ENCODE results near the gene NANOS3. TPM values are rescaled to one million over a fixed set of nuclear protein-coding genes. Genes with fewer than 3 reads are reported as not detected.
A peak's percentile ranks its signal among the peaks of the same experiment; 100 is the strongest.

NANOS3 gene
- 0.68 TPM for total RNA-seq
- long read RNA-seq, partial matches to known transcripts, result 0 of 1 reads
- long read RNA-seq, other reads (novel, unspliced or antisense), result 0 of 1 reads

DNA sequence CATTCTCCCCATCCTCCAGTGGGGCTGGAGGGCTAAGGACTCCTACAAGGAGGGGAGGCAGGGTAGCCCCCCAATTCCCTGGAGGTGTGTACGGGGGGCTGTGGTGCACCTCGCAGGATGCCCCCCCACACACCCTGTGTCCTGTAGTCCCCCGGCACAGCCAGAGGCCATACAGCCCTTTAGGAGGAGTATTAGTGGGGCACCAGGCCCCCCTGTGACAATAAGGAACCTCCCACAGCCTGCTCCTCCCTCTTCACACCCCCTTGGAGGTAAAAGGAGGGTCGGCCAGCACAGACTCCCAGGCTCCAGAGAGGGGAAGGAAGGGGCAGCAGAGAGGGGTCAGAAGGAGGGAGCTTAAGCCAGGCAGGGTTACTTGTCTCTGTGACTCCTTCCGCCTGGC, at the start of gene NANOS3:
NANOS3 (plus strand) TSS at position 301 of the 400 bp plus-strand sequence. CDS start 115 bp downstream, outside the sequence.
- ATAC-seq (no peak), DNase-seq (no peak)
- no peak for TF ChIP-seq CTCF (IDR thresholded peaks at IDR 0.05)
- H3K4me1 ChIP-seq, result peaks cover 23% of the 10 kb centered on the region
- H3K9me3 ChIP-seq, result no peaks in the 10 kb centered on the region
- no peak within 1 kb of the TSS for H3K27ac ChIP-seq
- intact Hi-C loops (cut with DNase I), result no loop called here
- H3K4me3 ChIP-seq, result no peak within 1 kb of the TSS
- H3K36me3 ChIP-seq, result no peaks in the 10 kb centered on the region
- no peaks in the 10 kb centered on the region for H3K27me3 ChIP-seq (ENCODE audit: low read depth)

DNA sequence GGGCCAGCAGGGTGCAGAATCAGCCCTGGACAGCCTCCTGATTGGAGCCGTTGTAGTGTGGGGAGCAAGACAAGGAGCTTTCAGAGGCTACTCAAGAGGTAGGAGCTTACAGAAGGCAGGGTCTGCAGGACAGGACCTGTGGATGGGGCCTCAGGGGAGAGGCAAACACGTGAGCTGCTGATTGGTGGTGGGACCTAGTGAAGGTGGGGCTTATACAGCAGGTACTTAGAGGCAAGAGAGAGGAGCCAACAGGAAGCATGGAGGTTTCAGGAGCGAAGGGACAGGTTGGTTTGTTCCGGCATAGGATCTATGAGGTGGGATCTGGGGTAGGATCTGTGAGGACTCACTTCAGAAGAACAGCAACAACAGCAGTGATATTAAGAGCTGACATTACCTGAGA, 49.3 kb upstream of the NANOS3 start:
- intact Hi-C loops (cut with DNase I), result no loop called here
- DNase-seq, result no peak
- Histone ChIP-seq H3K9me3 (no peaks in the 10 kb centered on the region), H3K27ac (no peak overlapping the region), H3K4me1 (peaks cover 11% of the 10 kb centered on the region), H3K36me3 (peaks cover 47% of the 10 kb centered on the region), H3K27me3 (ENCODE audit: low read depth) (no peaks in the 10 kb centered on the region), H3K4me3 (no peak overlapping the region)
- TF ChIP-seq CTCF (IDR thresholded peaks at IDR 0.05), result no peak
- ATAC-seq, result no peak

GRCh38 chr19:13830114-13830740, 46.7 kb upstream of the NANOS3 start:
- Histone ChIP-seq H3K27ac (no peak overlapping the region), H3K27me3 (ENCODE audit: low read depth) (no peaks in the 10 kb centered on the region), H3K9me3 (no peaks in the 10 kb centered on the region), H3K4me3 (no peak overlapping the region), H3K36me3 (peaks cover 47% of the 10 kb centered on the region), H3K4me1 (peaks cover 31% of the 10 kb centered on the region)
- TF ChIP-seq CTCF (IDR thresholded peaks at IDR 0.05), result no peak
- no peak for DNase-seq
- ATAC-seq, result peak; percentile 2 to 8
- intact Hi-C loops (cut with DNase I), result no loop called here

DNA sequence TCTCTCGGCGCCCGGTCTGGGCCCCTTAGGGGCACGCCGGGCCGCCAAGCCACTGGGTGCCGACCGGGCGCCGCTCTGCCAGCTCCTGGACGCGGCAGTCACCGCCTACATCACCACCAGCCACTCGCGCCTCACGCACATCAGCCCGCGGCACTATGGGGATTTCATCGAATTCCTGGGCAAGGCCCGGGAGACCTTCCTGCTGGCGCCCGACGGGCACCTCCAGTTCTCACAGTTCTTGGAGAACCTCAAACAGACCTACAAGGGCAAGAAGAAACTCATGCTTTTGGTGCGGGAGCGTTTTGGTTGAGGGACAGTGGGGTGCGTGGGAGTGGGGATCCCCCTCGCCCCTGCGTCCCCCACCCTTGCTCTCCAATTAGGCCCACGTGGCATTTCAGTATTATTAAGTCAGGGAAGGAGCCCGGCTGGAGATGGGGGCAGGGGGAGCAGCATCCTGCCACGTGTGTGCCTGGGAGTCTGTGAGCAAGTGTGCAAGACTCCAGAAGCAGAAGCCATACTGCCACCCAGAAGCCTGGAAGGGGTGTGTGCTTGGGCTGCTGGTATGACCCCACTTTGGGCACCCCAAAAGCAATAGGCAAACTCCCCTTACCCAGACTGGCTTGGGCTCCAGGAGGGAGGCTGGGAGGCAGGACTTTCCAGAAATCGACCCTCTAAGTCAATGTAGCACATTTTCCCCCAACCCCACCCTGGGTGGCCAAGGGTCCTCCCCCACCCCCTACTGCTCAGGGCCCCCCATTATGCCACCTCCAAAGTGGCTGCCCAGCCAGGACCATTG, 46.0 kb upstream of the NANOS3 start:
- Histone ChIP-seq H3K27me3 (ENCODE audit: low read depth) (no peaks in the 10 kb centered on the region), H3K4me3 (no peak overlapping the region), H3K36me3 (peaks cover 55% of the 10 kb centered on the region), H3K27ac (no peak overlapping the region), H3K9me3 (no peaks in the 10 kb centered on the region), H3K4me1 (peaks cover 38% of the 10 kb centered on the region)
- DNase-seq (no peak), ATAC-seq (peak in 1 of 2 donors; percentile 5)
- intact Hi-C loops (cut with DNase I), result no loop called here
- no peak for TF ChIP-seq CTCF (IDR thresholded peaks at IDR 0.05)

- intact Hi-C loops (cut with DNase I), result no loop called here
- ATAC-seq (no peak), DNase-seq (no peak)
- Histone ChIP-seq H3K9me3 (no peaks in the 10 kb centered on the region), H3K27ac (no peak overlapping the region), H3K4me3 (no peak overlapping the region), H3K27me3 (ENCODE audit: low read depth) (no peaks in the 10 kb centered on the region), H3K36me3 (peaks cover 60% of the 10 kb centered on the region), H3K4me1 (peaks cover 47% of the 10 kb centered on the region)
- no peak for TF ChIP-seq CTCF (IDR thresholded peaks at IDR 0.05)
Observed at GRCh38 chr19:13831537-13832467, 45.1 kb upstream of the NANOS3 start.

Measured in lower lobe of right lung (tissue), 2 donors.